DMS114 treated with DMSO at 0.1 percent for 48 hours (cell line): ENCODE measurements around the gene ZNF324.
"Not testable (repeated sequence)": the region's sequence is repeated elsewhere in the genome, so short reads cannot be mapped to it uniquely, and the experiment has no call there.

Experiments used
- DNase-seq: peaks from one replicate; lab custom pipeline; 2025; ENCODE audit not compliant: unreplicated experiment; lab: John Stamatoyannopoulos, UW

ZNF324 gene

DNA sequence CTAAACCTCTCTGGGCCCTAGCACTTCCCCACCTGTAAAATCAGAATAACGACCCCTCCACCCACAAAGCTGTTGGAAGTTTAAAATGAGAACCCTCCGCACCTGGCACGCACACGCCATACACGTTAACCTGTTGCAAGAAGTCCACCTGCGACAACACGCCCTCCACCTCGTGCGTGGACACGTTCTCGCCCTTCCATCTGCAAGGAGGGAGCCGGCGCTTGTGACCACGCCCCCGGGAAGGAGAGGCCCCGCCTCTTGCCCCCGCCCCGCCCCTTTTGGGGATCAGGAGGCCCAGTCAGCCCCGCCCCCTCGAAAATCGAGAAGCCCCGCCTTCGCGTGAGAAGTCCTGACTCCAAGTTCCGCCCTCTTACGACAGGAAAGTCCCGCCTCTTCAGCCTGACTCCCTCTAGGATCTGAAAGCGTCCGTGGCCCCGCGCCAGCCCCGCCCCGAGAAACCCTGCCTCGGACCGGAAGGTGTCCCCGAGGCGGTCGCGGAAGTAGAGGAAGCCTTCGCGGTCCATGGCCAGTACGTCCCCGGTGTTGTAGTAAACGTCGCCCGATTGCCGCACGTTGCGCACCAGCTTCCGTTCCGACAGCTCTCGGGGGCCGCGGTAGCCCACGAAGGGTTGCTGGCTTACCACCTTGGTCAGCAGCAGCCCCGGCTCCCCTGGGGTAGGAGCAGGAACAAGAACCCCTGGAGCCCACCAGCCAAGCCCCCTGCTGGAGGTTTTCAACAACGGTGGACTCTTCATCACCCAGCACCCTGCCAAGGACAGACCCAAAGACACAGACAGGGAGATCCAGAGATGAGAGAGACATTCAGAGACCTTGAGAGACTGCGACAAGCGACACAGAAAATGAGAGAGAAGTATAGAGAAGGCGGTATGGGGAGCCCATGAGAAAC, 32.4 kb downstream of the ZNF324 start:
- peak; percentile 98 for DNase-seq

DNA sequence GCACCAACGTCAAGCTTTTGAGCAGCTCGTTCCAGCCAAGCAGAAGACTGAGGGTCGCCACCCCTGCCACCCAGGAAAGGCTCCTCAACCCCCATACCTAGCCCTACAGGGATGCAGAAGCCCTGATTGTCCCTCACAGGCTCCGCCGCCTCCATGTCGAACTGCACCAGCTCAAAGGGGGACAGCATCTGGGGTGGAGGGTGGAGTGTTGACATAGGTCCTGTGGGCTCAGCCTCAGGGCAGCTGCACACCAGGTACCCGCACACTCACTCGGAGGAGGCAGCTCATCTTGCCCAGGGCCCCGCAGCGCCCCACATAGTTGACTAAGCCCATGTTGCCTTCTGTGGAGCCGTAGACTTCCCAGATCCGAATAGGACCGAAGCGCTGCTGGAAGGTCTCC, 33.4 kb downstream of the ZNF324 start:
- DNase-seq = no peak

- DNase-seq = not testable (repeated sequence)
Observed at GRCh38 chr19:58507602-58508223, 40.8 kb downstream of the ZNF324 start.

- no peak for DNase-seq
Observed at GRCh38 chr19:58509731-58510083, 42.8 kb downstream of the ZNF324 start.

DNA sequence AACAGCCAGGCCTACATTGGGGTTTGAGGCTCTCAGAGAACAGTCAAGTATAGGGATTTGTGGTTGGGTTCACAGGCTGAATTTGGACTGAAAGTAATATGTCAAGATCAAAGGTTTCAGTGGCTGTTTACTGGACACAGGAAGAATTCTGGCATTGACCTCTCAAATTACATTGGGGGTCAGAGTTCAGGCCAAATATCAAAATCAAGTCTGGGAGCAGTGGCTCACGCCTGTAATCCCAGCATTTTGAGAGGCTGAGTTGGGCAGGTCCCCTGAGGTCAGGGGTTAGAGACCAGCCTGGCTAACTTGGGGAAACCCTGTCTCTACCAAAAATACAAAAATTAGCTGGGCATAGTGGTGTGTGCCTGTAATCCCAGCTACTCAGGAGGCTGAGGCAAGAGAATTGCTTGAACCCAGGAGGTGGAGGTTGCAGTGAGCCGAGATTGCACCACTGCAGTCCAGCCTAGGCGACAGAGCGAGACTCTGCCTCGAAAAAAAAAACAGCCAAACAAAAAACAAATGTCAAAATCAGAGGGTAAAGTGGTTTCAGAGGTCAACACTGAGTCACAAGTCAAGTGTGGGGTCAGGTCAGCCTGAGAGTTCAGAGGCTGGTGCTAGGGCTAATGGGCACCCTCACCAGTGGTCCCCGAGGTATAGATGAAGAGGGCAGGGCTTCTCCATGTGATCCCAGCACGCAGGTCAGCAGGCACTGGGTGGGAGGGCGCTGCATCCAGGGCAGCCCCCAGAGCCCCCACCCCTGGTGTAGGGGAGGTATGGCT, 43.4 kb downstream of the ZNF324 start:
- no peak for DNase-seq

- no peak for DNase-seq
Observed at GRCh38 chr19:58511353-58512208, 44.7 kb downstream of the ZNF324 start, which contains the start of gene SLC27A5. TSS of gene SLC27A5 (minus strand) at chr19:58511992. CDS start at chr19:58511955, 37 bp downstream.

DNA sequence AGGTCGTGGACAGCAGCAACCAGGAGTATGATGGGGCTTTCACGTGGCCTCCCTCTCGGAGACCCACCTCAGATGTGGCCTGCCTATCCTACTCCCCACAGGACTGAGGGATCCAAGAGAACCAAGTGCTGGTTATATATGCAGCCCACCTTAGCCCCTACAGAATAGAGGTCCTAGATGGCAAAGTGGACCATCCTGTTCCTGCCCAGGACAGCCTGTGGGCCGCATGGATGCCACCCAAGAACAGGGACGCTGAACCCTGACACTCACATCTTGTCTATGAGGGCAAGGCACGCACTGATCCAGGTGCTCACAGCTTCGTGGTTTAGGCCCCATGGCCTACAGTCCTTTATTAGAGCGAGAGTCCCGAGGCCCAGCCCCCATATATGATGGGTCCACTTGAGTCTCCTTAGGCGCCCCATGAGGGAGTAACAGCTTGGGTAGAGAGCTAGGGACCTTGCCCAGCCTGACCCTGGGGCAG, 46.4 kb downstream of the ZNF324 start:
- DNase-seq = no peak

DNA sequence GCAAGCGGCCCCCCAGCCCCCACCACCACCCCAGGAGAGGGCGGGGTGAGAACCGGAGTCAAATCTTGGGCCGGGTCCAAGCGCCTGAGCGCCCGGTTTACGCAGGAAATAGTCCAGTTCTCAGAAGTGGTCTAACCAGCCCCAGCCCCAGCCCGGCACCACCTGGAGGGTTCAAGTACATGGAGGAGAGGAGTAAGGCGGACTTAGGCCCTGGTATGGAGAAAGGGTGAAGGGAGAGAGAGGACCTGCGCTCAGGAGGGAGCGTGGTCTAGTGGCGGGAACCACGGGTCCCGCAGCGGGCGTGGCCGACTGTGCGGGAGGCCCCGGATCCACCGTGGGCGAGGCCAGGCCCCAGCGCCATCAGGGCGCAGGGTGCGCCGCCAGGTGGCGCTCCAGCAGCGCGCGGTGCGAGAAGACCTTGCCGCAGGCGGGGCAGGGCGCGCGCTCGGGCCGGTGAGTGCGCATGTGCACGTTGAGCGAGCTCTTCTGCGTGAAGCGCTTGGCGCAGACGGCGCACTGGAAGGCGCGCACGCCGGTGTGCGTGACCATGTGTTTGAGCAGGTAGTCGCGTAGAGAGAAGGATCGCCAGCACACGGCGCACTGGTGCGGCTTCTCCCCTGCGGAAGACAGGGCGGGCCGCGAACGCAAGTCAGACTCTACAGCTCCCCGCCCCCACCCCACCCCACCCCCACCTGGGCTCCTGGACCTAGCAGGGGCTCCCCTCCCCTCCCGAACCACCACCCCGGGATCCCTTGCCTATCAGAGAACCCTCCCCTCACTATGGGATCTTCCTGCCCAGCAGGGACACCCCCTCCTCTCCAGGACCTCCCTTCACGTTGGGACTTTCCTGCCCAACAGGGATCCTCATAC, 47.0 kb downstream of the ZNF324 start:
- DNase-seq = no peak

- DNase-seq = no peak
Observed at GRCh38 chr19:58514564-58515022, 47.7 kb downstream of the ZNF324 start.

GRCh38 chr19:58515259-58515658, 48.4 kb downstream of the ZNF324 start:
- no peak for DNase-seq

DNA sequence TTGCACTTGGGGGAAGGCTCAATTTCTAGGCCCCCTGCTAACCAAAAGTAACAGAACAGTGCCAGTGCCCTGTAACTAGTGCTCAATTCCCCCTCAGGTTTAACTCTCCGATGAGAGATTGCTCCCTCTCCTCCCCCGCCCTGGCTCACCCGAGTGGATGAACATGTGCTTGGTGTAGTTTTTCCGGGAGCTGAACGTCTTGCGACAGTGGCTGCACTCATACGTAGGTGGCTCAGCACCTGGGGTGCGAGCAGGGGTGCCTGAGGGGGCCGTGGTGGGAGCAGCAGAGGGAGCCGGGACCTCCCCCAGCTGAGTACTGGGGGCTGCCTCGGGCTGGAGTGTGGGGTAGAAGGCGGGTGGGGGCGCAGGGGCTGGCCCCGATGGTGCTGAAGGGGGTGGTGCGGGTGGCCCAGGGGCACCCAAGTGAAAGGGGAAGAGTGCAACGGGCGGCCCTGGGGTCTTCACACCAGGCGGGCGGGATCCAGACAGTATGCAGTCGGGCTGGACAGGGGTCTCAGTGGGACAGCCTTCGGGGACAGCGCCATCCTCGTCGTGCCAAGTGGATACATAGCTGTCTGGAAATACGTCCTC, 49.5 kb downstream of the ZNF324 start:
- DNase-seq = no peak

DNA sequence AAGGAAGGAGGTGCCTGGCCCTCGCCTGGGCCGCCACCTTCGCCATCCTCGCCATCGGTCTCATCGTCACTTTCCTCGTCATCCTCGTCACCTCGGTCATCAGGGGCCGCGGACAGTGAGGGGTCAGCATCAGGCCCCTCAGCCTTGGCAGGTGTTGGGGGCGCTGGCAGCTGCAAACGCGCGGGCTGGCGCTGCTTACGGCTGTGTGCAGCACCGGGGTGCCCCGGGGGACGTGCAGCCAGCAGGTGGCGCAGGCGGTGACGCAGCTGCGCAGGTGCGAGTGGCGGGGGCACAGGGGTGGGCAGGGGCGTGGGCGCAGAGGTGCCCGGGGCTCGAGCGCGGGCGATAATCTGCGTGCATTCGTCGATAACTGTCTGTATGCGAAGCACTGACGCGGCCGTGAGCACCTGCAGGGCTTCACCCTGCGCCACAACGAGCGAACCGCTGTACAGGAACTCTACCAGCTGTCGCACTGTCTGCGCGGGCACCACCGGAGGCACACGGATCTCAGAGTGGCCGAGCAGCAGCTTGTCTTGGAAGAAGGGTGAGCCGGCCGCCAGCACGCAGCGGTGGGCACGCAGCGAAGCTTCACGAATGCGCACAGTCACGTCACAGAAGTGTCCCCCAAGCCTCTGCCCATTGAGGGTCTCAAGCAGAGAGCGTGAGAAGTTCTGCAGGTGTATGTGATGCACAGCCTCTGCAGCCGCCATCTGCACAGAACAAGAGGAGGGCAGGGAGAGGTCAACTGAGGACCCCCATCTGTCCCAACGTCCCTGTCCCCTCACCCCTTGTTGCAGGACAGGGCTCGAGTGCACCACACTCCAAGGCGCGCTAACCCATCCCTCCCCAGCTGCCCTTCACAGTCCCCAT, 50.3 kb downstream of the ZNF324 start:
- DNase-seq = no peak

- no peak for DNase-seq
Observed at GRCh38 chr19:58518256-58519086, 51.6 kb downstream of the ZNF324 start.

GRCh38 chr19:58519087-58519354, 52.1 kb downstream of the ZNF324 start:
- DNase-seq = peak; percentile 53

- DNase-seq = peak; percentile 98
Observed at GRCh38 chr19:58519355-58520256, 52.7 kb downstream of the ZNF324 start, which contains the start of gene ZBTB45. TSS of gene ZBTB45 (minus strand) at chr19:58519810. CDS start at chr19:58517673, 2,137 bp downstream.

DNA sequence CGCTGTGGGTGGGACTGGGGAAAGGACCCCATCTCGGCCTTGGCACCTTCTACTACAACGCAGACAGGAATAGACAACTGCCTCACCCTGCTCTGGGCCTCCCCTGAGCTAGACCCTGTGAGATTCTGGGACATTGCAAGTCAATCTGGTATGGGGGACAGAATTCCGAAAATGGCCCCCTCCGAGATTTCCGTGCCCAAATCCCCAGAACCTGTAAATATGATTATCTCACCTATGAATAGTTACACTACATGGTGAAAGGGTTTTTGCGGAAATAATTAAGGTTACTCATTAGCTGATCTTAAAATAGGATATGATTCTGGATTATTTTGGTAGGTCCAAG, 53.3 kb downstream of the ZNF324 start:
- DNase-seq = no peak
